ENCODE measurements around the gene IGF2BP2. TPM values are rescaled to one million over a fixed set of nuclear protein-coding genes. Genes with fewer than 3 reads are reported as not detected.

IGF2BP2 gene
- total RNA-seq, 2 donors from 2014 or later, result 0.99 to 8.8 TPM

DNA sequence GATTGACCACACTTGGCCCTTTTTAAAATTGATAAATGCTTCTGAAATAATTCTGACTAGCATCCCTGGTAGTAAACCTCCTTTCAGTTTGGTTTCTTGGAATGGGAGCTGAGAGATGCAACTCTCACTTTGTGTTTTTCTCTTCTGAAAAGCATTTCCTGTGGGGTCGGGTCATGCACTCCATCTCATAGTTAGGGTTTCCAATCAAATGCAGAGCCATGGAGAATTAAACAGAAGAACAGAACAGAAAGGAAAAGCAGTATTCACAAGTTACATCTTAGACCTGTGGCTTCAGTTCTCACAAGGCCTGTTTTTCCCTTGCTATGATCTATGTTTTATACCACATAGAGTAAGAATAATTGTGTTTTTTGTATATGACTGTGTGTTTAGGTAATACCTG, 199.1 kb downstream of the IGF2BP2 start:
- ATAC-seq, result no peak
- H3K4me3 Mint-ChIP-seq, result no peak overlapping the region
- H3K27me3 Mint-ChIP-seq, result no peaks in the 10 kb centered on the region
- peaks cover 9% of the 10 kb centered on the region for H3K36me3 Mint-ChIP-seq (ENCODE audit: low read depth)
- no peak overlapping the region for H3K27ac Mint-ChIP-seq
- no peaks in the 10 kb centered on the region for H3K9me3 ChIP-seq (ENCODE audit: control insufficient read depth, low read length, poor library complexity, severe bottlenecking)
- H3K4me1 Mint-ChIP-seq, result no peaks in the 10 kb centered on the region
- DNase-seq, result no peak

DNA sequence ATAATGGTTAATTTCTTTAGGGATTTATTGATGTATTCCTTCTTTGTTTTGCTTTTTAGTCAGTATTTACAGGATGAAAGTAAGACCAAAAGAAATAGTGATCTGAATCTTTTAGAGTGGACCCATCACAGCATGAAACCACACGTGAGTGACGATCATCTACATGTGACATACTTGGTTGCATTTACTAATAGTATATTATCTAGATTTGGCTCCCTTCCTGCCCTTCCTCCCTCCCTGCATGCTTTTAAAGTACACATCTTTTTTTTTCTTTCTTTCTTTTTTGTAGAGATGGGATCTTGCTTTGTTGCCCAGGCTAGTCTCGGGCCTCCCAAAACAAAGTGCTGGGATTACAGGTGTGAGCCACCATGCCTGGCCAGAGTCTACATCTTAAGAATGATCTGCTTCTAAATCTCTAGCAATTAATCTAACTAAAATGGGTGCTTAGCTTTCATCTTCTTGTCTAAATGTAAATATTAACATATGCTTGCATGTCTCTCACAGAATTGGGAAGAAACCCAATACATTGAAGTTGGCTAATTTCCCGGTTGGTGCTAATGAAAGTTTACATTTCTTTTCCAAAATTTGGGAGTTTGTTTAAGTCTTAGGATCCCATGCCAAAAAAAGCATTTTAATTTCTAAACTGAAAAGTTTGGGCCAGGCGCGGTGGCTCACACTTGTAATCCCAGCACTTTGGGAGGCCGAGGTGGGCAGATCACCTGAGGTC, 200.7 kb downstream of the IGF2BP2 start:
- ATAC-seq (no peak), DNase-seq (no peak)
- Mint-ChIP-seq H3K27me3 (no peaks in the 10 kb centered on the region), H3K4me1 (no peaks in the 10 kb centered on the region), H3K4me3 (no peak overlapping the region), H3K27ac (peak overlapping the region; percentile 45), H3K36me3 (ENCODE audit: low read depth) (peaks cover 6% of the 10 kb centered on the region)
- H3K9me3 ChIP-seq (ENCODE audit: control insufficient read depth, low read length, poor library complexity, severe bottlenecking), result no peaks in the 10 kb centered on the region

DNA sequence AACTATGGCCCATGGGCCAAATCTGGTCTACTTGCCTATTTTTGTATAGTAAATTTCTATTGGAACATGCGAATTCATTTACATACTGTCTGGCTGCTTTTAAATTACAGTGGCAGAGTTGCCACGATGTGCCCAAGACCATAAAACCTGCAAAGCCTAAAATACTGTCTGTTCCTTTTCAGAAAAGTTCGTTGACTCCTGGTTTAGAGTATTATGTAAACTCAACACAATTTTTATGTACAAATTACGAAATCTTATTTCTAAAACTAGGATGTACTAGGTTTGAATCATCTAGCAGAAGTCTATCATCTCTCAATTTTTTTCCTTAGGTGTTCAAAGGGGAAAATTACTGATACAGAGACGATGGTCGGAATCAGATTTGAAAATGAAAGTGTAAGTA, 211.8 kb downstream of the IGF2BP2 start:
- DNase-seq (no peak), ATAC-seq (no peak)
- Mint-ChIP-seq H3K27me3 (no peaks in the 10 kb centered on the region), H3K27ac (peak overlapping the region; percentile 29), H3K36me3 (ENCODE audit: low read depth) (peaks cover 11% of the 10 kb centered on the region), H3K4me1 (peaks cover 6% of the 10 kb centered on the region), H3K4me3 (peak overlapping the region; percentile 19)
- H3K9me3 ChIP-seq (ENCODE audit: control insufficient read depth, low read length, poor library complexity, severe bottlenecking), result no peaks in the 10 kb centered on the region

DNA sequence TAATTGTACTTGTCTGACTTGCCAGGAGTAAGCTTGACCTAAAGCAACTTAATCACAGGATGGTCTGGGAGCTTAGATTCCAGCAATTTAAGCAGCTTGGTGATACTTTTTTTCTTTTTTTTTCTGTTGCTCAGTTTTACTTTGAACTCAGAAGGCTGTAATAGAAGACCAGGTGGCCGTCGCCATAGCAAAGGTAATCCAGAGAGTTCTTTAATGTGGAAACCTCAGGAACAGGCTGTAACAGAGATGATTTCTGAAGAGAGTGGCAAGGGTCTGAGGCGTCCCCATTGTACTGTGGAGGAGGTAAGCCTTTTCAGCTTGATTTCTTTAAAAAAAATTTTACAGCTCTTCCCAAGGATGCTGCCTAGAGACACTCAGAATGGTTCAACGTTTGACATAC, 218.6 kb downstream of the IGF2BP2 start:
- DNase-seq (no peak), ATAC-seq (no peak)
- H3K4me1 Mint-ChIP-seq, result peaks cover 12% of the 10 kb centered on the region
- no peak overlapping the region for H3K4me3 Mint-ChIP-seq
- peaks cover 19% of the 10 kb centered on the region for H3K36me3 Mint-ChIP-seq (ENCODE audit: low read depth)
- no peaks in the 10 kb centered on the region for H3K27me3 Mint-ChIP-seq
- H3K27ac Mint-ChIP-seq, result no peak overlapping the region
- H3K9me3 ChIP-seq (ENCODE audit: control insufficient read depth, low read length, poor library complexity, severe bottlenecking), result no peaks in the 10 kb centered on the region

DNA sequence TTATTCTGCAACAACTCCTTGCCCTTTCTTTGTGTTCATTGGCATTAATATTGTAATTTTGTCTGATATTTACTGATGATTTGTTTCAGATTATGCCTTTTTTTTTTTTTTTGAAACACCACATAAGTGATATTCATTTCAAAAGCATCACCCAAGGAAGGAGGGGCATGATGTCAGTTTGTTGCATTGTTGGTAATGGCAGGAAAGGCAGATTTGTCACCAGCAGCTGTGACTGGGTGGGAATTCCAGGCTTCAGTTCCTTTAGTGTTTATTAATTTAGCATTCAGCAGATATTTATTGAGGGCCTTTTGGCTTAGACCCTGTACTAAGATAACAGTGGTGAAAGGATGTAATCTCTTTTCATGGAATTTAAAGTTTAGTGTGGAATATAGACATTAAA, 219.3 kb downstream of the IGF2BP2 start:
- H3K4me1 Mint-ChIP-seq, result peaks cover 12% of the 10 kb centered on the region
- H3K27ac Mint-ChIP-seq, result no peak overlapping the region
- DNase-seq (no peak), ATAC-seq (no peak)
- H3K9me3 ChIP-seq (ENCODE audit: control insufficient read depth, low read length, poor library complexity, severe bottlenecking), result no peaks in the 10 kb centered on the region
- peaks cover 19% of the 10 kb centered on the region for H3K36me3 Mint-ChIP-seq (ENCODE audit: low read depth)
- no peak overlapping the region for H3K4me3 Mint-ChIP-seq
- no peaks in the 10 kb centered on the region for H3K27me3 Mint-ChIP-seq

DNA sequence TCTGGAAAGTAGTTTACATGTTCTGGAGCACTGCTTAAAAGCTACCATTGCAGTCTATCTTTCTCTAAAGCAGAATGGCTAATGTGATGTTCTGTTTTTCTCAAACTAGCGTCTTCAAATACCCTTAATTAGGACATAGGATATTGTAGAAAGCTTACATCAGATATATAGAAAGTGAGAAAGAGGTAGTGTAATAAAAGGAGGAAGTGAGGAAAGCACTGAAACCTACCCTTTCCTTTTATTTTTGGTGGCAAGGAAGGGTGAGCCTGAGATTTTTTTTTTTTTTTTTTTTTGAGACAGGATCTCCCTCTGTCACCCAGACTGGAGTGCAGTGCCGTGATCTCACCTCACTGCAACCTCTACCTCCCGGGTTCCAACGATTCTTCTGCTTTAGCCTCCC, 229.3 kb downstream of the IGF2BP2 start:
- H3K4me3 Mint-ChIP-seq, result peak overlapping the region; percentile 21
- H3K4me1 Mint-ChIP-seq, result peaks cover 14% of the 10 kb centered on the region
- no peaks in the 10 kb centered on the region for H3K27me3 Mint-ChIP-seq
- DNase-seq, result no peak
- H3K27ac Mint-ChIP-seq, result no peak overlapping the region
- ATAC-seq, result peak; percentile 50
- no peaks in the 10 kb centered on the region for H3K9me3 ChIP-seq (ENCODE audit: control insufficient read depth, low read length, poor library complexity, severe bottlenecking)
- peaks cover 7% of the 10 kb centered on the region for H3K36me3 Mint-ChIP-seq (ENCODE audit: low read depth)

DNA sequence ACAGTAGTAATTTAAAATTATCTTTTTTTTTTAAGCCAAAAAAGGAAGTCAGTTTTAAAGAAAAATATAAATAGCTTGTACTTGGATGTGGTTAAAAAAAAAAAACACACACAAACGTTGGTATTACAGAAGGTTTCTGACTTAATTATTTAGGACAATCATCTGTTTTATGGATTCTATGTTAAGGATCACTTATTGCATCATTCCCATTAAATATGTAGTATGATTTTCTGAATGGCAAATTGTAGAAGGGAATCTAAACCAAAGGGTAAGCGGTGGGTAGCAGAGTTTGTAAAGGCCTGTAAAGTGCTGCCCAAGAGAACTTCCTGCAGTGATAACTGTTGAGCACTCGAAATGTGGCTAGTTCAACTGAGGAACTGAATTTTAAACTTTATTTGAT, 230.8 kb downstream of the IGF2BP2 start:
- no peaks in the 10 kb centered on the region for H3K27me3 Mint-ChIP-seq
- H3K36me3 Mint-ChIP-seq (ENCODE audit: low read depth), result peaks cover 4% of the 10 kb centered on the region
- DNase-seq (no peak), ATAC-seq (no peak)
- no peak overlapping the region for H3K27ac Mint-ChIP-seq
- no peak overlapping the region for H3K4me3 Mint-ChIP-seq
- H3K9me3 ChIP-seq (ENCODE audit: control insufficient read depth, low read length, poor library complexity, severe bottlenecking), result no peaks in the 10 kb centered on the region
- peaks cover 11% of the 10 kb centered on the region for H3K4me1 Mint-ChIP-seq

Other genes with a start within 250 kb of the IGF2BP2 start
- gene SENP2, start 238.7 kb downstream of the IGF2BP2 start, total RNA-seq, result 10 to 100 TPM; 48.5 to 64.6 TPM
- gene TRA2B, start 113.0 kb upstream of the IGF2BP2 start, total RNA-seq, result 100 to 1,000 TPM; 542 to 637 TPM